ENCODE data around the gene GLRX. TPM values are rescaled to one million over a fixed set of nuclear protein-coding genes. Genes with fewer than 3 reads are reported as not detected.
A peak's percentile ranks its signal among the peaks of the same experiment; 100 is the strongest.

Gene GLRX
- total and polyA plus RNA-seq, 2 of the 13 experiments (the other 11 are each of a cell fraction or from before 2014, with no cell fraction given) = 63.8 to 499 TPM

GRCh38 chr5:95823738-95824609, 1.4 kb upstream of the GLRX start (continued):
- peak; percentile 16; the same call in 1 of the 2 replicates for TF ChIP-seq ZNF580 (CRISPR knock-in tag; IDR thresholded peaks at IDR 0.05; ENCODE audit: borderline replicate concordance, low read depth)
- 0 out of 2 replicates have a peak, but pooled peaks have one; percentile 38 for TF ChIP-seq TCF7 (IDR thresholded peaks at IDR 0.05; ENCODE audit: low read depth)
- TF ChIP-seq FUBP1 (CRISPR knock-in tag; IDR thresholded peaks at IDR 0.05; ENCODE audit: borderline replicate concordance) = no peak
- TF ChIP-seq SIX1 (CRISPR knock-in tag; IDR thresholded peaks at IDR 0.05; ENCODE audit: borderline replicate concordance) = peak; percentile 63; the same call in 1 of the 2 replicates
- no peak for TF ChIP-seq ZNF766 (CRISPR knock-in tag; IDR thresholded peaks at IDR 0.05; ENCODE audit: borderline replicate concordance)
- no peak for TF ChIP-seq ZNF598 (CRISPR knock-in tag; IDR thresholded peaks at IDR 0.05; ENCODE audit: borderline replicate concordance)
- TF ChIP-seq ZNF333 (CRISPR knock-in tag; IDR thresholded peaks at IDR 0.05; ENCODE audit: borderline replicate concordance) = no peak
- no peak for TF ChIP-seq ADNP (CRISPR knock-in tag; IDR thresholded peaks at IDR 0.05)
- peak; percentile 48 for TF ChIP-seq ZGPAT (CRISPR knock-in tag; IDR thresholded peaks at IDR 0.05)
- TF ChIP-seq ZNF382 (CRISPR knock-in tag; IDR thresholded peaks at IDR 0.05; ENCODE audit: borderline replicate concordance) = no peak
- 0 out of 2 replicates have a peak, but pooled peaks have one; percentile 13 for TF ChIP-seq SP4 (CRISPR knock-in tag; IDR thresholded peaks at IDR 0.05)
- TF ChIP-seq NFKBIZ (CRISPR knock-in tag; IDR thresholded peaks at IDR 0.05) = peak; percentile 42; the same call in 1 of the 2 replicates
- 0 out of 2 replicates have a peak, but pooled peaks have one; percentile 0 for TF ChIP-seq SIN3B (IDR thresholded peaks at IDR 0.05; ENCODE audit: low read length)
- no peak for TF ChIP-seq KLF11 (CRISPR knock-in tag; IDR thresholded peaks at IDR 0.05)
- TF ChIP-seq DZIP1 (CRISPR knock-in tag; IDR thresholded peaks at IDR 0.05) = no peak
- peak; percentile 75; the same call in 1 of the 2 replicates for TF ChIP-seq JUNB (CRISPR knock-in tag; IDR thresholded peaks at IDR 0.05; ENCODE audit: borderline replicate concordance)
- TF ChIP-seq ZNF550 (CRISPR knock-in tag; IDR thresholded peaks at IDR 0.05; ENCODE audit: borderline replicate concordance) = no peak
- TF ChIP-seq THAP9 (CRISPR knock-in tag; IDR thresholded peaks at IDR 0.05; ENCODE audit: borderline replicate concordance) = no peak

All from HepG2 (cell line).